IMR-90 (cell line): ENCODE measurements around the gene SLC6A20. TPM values are rescaled to one million over a fixed set of nuclear protein-coding genes. Genes with fewer than 3 reads are reported as not detected.

Source experiments
- ATAC-seq: fragments of 200-7000 bp; cut with Tn5 transposase; 2 replicates; pipeline ENCODE4 v1.9.1; 2020; ENCODE audit warnings: low read depth, mild to moderate bottlenecking, moderate library complexity
- BruUV-seq: library from RNA; stranded (reverse); fragments of 400-500 nt; replicated peaks from 2 replicates; lab custom pipeline; 2021; lab: Mats Ljungman, UMichigan
- CTCF ChIA-PET: fragments of 300-600 bp; formaldehyde crosslinking; extraction: SDS; loops from one replicate; lab custom pipeline; 2021; ENCODE audit warnings: antibody characterized with exemption; lab: Yijun Ruan, JAX
- POLR2A ChIA-PET: fragments of 300-600 bp; sonication (Branson Sonifier 250); formaldehyde crosslinking; loops from one replicate; lab custom pipeline; 2022; ENCODE audit warnings: antibody characterized with exemption; ENCODE audit not compliant: unreplicated experiment; lab: Charles Lee
- DNase-seq: peaks from one replicate; pipeline ENCODE4 v3.0.0; 2013
- H2AFZ ChIP-seq: replicated peaks from 2 replicates; pipeline ENCODE3; 2013; ENCODE audit warnings: low read length, mild to moderate bottlenecking; ENCODE audit not compliant: poor library complexity
- H2AK5ac ChIP-seq: 2 replicates; pipeline ENCODE4 v1.6.1; 2013; ENCODE audit warnings: low read depth, low read length, inconsistent platforms
- H2AK9ac ChIP-seq: replicated peaks from 2 replicates; pipeline ENCODE3; 2013; ENCODE audit warnings: mild to moderate bottlenecking, low read depth, low read length, moderate library complexity; ENCODE audit not compliant: poor library complexity
- H2BK120ac ChIP-seq: 2 replicates; pipeline ENCODE4 v1.6.1; 2013; ENCODE audit warnings: low read depth, low read length, inconsistent platforms
- H2BK15ac ChIP-seq: 3 replicates; pipeline ENCODE4 v1.6.1; 2013; ENCODE audit warnings: low read depth, low read length, inconsistent platforms
- H2BK20ac ChIP-seq: 2 replicates; pipeline ENCODE4 v1.6.1; 2013; ENCODE audit warnings: low read depth, mild to moderate bottlenecking, inconsistent platforms, low read length, moderate library complexity
- H2BK5ac ChIP-seq: 2 replicates; pipeline ENCODE4 v1.6.1; 2013; ENCODE audit warnings: mild to moderate bottlenecking, low read depth, low read length, inconsistent platforms; ENCODE audit not compliant: poor library complexity, severe bottlenecking
- H3K14ac ChIP-seq: replicated peaks from 2 replicates; pipeline ENCODE4 v1.6.1; 2013; ENCODE audit warnings: low read depth, low read length, inconsistent platforms
- H3K18ac ChIP-seq: 2 replicates; pipeline ENCODE4 v1.6.1; 2013; ENCODE audit warnings: low read depth, low read length, control low read depth
- H3K23ac ChIP-seq: 2 replicates; pipeline ENCODE4 v1.6.1; 2013; ENCODE audit warnings: low read depth, low read length, inconsistent platforms
- H3K27ac ChIP-seq: 2 replicates; pipeline ENCODE4 v1.5.1; 2013; ENCODE audit warnings: mild to moderate bottlenecking, control low read depth, low read length; ENCODE audit not compliant: insufficient read depth
- H3K27me3 ChIP-seq: 2 replicates; pipeline ENCODE4 v1.6.1; 2013; ENCODE audit warnings: low read length; ENCODE audit not compliant: control insufficient read depth, insufficient read depth
- H3K36me3 ChIP-seq: 2 replicates; pipeline ENCODE4 v1.6.1; 2013; ENCODE audit warnings: low read length, mixed read lengths; ENCODE audit not compliant: control insufficient read depth, insufficient read depth
- H3K4ac ChIP-seq: 2 replicates; pipeline ENCODE4 v1.6.1; 2013; ENCODE audit warnings: low read depth, low read length, inconsistent platforms
- H3K4me1 ChIP-seq: 2 replicates; pipeline ENCODE4 v1.6.1; 2013; ENCODE audit warnings: low read length, mixed read lengths; ENCODE audit not compliant: control insufficient read depth, insufficient read depth
- H3K4me2 ChIP-seq: 2 replicates; pipeline ENCODE4 v1.6.1; 2013; ENCODE audit warnings: low read depth, mild to moderate bottlenecking, control low read depth, low read length, moderate library complexity
- H3K4me3 ChIP-seq: 2 replicates; pipeline ENCODE4 v1.5.1; 2013; ENCODE audit warnings: low read depth, mild to moderate bottlenecking, control low read depth, low read length, moderate library complexity; ENCODE audit not compliant: insufficient read depth
- H3K56ac ChIP-seq: 2 replicates; pipeline ENCODE4 v1.6.1; 2013; ENCODE audit warnings: low read length, inconsistent platforms; ENCODE audit not compliant: insufficient read depth; ENCODE audit errors: extremely low read depth
- H3K79me1 ChIP-seq, 2 experiments: 2 replicates each; pipeline ENCODE4 v1.6.1; 2013; ENCODE audit warnings: low read length in 2 of 2, inconsistent platforms in 1 of 2, low read depth in 1 of 2
- H3K9ac ChIP-seq: 2 replicates; pipeline ENCODE4 v1.6.1; 2013; ENCODE audit warnings: low read depth, low read length, control low read depth
- H3K9me1 ChIP-seq: 2 replicates; pipeline ENCODE4 v1.6.1; 2013; ENCODE audit warnings: low read length, inconsistent platforms; ENCODE audit not compliant: insufficient read depth
- H3K9me3 ChIP-seq: 2 replicates; pipeline ENCODE4 v1.6.1; 2013; ENCODE audit warnings: low read length; ENCODE audit not compliant: control insufficient read depth, insufficient read depth
- H4K20me1 ChIP-seq: 2 replicates; pipeline ENCODE4 v1.6.1; 2013; ENCODE audit warnings: low read length, inconsistent platforms; ENCODE audit not compliant: insufficient read depth
- H4K5ac ChIP-seq: 2 replicates; pipeline ENCODE4 v1.6.1; 2013; ENCODE audit warnings: mild to moderate bottlenecking, low read depth, low read length, control low read depth
- H4K8ac ChIP-seq, 2 experiments: 2 replicates each; pipeline ENCODE4 v1.6.1; 2013; ENCODE audit warnings: low read depth in 2 of 2, low read length in 2 of 2, control low read depth in 1 of 2, inconsistent platforms in 1 of 2
- H4K91ac ChIP-seq: 2 replicates; pipeline ENCODE4 v1.6.1; 2013; ENCODE audit warnings: low read depth, low read length, inconsistent platforms; ENCODE audit not compliant: insufficient read depth
- CEBPB ChIP-seq: IDR thresholded peaks from 2 replicates; pipeline ENCODE4 v1.6.1; 2012; ENCODE audit warnings: low read depth, low read length, improper control_type of control experiment
- RCOR1 ChIP-seq: IDR thresholded peaks from 2 replicates; pipeline ENCODE4 v1.6.1; 2012; ENCODE audit warnings: mild to moderate bottlenecking, low read length, improper control_type of control experiment; ENCODE audit not compliant: insufficient replicate concordance
- WGBS, 2 experiments: methylation state at CpG; one replicate each; pipeline versions ENCODE4 v1.1.5 to v1.1.7; 2013; ENCODE audit warnings: missing lambda C conversion rate in 2 of 2; ENCODE audit not compliant: insufficient read length in 1 of 2; ENCODE audit errors: extremely low coverage in 2 of 2; 5-methylcytosine and 5-hydroxymethylcytosine counted together
- dilution Hi-C: fragments of 300-500 bp; cut with HindIII; formaldehyde crosslinking; loops from one replicate; pipeline ENCODE4 v1.14.3; 2018; ENCODE audit warnings: low sequenced_read_pairs; ENCODE audit not compliant: unreplicated experiment
- in situ Hi-C: fragments of 300-500 bp; cut with MboI; formaldehyde crosslinking; loops from 3 replicates; pipeline ENCODE4 v1.14.3; 2019; ENCODE audit warnings: low sequenced_read_pairs, inconsistent platforms, mixed read lengths
- intact Hi-C: fragments of 100-400 bp; cut with micrococcal nuclease; formaldehyde crosslinking; loops from 2 replicates; pipeline ENCODE4 v1.10.0; 2022
- polyA plus RNA-seq, 3 experiments: library from polyadenylated mRNA; depleted of rRNA; stranded (reverse); fragments of >200 nt; gene quantifications; 2 replicates each; pipeline ENCODE4 v1.2.3, GENCODE V29; 2012; ENCODE audit warnings: low replicate concordance in 1 of 3
- total RNA-seq: library from RNA; depleted of rRNA; stranded (reverse); fragments of >200 nt; gene quantifications from 2 replicates; pipeline ENCODE4 v1.2.3, GENCODE V29; 2012

The SLC6A20 gene
- total and polyA plus RNA-seq, 2 of the 4 experiments (the other 2 are of a cell fraction), result not detected

- H3K4ac ChIP-seq, result no peak overlapping the region
- ATAC-seq, result no peak
- H2BK20ac ChIP-seq, result no peak overlapping the region
- no peaks in the 10 kb centered on the region for H3K9me3 ChIP-seq
- no peak overlapping the region for H3K14ac ChIP-seq
- no peak overlapping the region for H2BK120ac ChIP-seq
- intact Hi-C loops (loop anchor here (5.0 kb wide), 1 partner anchor 218 kb away; no protein-coding TSS in a partner anchor), dilution Hi-C loops (no loop called here), in situ Hi-C loops (no loop called here)
- no peak overlapping the region for H3K56ac ChIP-seq
- CTCF ChIA-PET, result no interaction called here
- H2BK15ac ChIP-seq, result no peak overlapping the region
- no peak overlapping the region for H3K4me3 ChIP-seq
- no peak overlapping the region for H2AK5ac ChIP-seq
- TF ChIP-seq CEBPB, result no peak
- TF ChIP-seq RCOR1, result no peak
- H3K4me2 ChIP-seq, result no peak overlapping the region
- no peak overlapping the region for H3K18ac ChIP-seq
- H2BK5ac ChIP-seq, result no peak overlapping the region
- no peak overlapping the region for H4K8ac ChIP-seq
- no peaks in the 10 kb centered on the region for H3K4me1 ChIP-seq
- no peak overlapping the region for H3K23ac ChIP-seq
- no peak for DNase-seq
- H2AK9ac ChIP-seq, result no peak overlapping the region
- H3K79me1 ChIP-seq, result peaks cover 4 to 17% of the 10 kb centered on the region in 2 experiments
- H4K20me1 ChIP-seq, result no peaks in the 10 kb centered on the region
- H3K27me3 ChIP-seq, result no peaks in the 10 kb centered on the region
- no peak overlapping the region for H3K9ac ChIP-seq
- H3K27ac ChIP-seq, result no peak overlapping the region
- H3K36me3 ChIP-seq, result peaks cover 21% of the 10 kb centered on the region
- peaks cover 2% of the 10 kb centered on the region; the same call in 1 of the 2 replicates for H3K9me1 ChIP-seq
- H4K91ac ChIP-seq, result no peak overlapping the region
- WGBS, 2 experiments, result no CpG with 5 or more reads among the region's 4 CpGs
- BruUV-seq, result no TSS peak
- POLR2A ChIA-PET, result no interaction called here
- H2AFZ ChIP-seq, result no peak overlapping the region
- H4K5ac ChIP-seq, result no peak overlapping the region
Measured at GRCh38 chr3:45730409-45731154, 65.8 kb downstream of the SLC6A20 start.
